Cardiac fibroblast (primary cell): ENCODE data around the gene THRB.
"Not testable (repeated sequence)": the region's sequence is repeated elsewhere in the genome, so short reads cannot be mapped to it uniquely, and the experiment has no call there.

Experiments used
- DNase-seq, 2 donors: peaks; one replicate each; pipeline versions ENCODE4 v3.0.0 to v3.0.0-alpha.2; 2010; ENCODE audit warnings: low read depth in 2 of 2
- H3K4me3 ChIP-seq, 2 donors: replicated peaks in 1 of 2; 1 replicate in 1 of 2; 2 replicates in 1 of 2; pipeline ENCODE4 v1.5.1; 2011; ENCODE audit warnings: low read depth in 2 of 2, low read length in 2 of 2, mild to moderate bottlenecking in 2 of 2, moderate library complexity in 1 of 2
- TF ChIP-seq, protein P1 (sequence below): IDR thresholded peaks from one replicate; pipeline ENCODE4 v1.5.1; 2011; ENCODE audit warnings: low read depth, mild to moderate bottlenecking, low read length, inconsistent platforms

THRB gene

DNA sequence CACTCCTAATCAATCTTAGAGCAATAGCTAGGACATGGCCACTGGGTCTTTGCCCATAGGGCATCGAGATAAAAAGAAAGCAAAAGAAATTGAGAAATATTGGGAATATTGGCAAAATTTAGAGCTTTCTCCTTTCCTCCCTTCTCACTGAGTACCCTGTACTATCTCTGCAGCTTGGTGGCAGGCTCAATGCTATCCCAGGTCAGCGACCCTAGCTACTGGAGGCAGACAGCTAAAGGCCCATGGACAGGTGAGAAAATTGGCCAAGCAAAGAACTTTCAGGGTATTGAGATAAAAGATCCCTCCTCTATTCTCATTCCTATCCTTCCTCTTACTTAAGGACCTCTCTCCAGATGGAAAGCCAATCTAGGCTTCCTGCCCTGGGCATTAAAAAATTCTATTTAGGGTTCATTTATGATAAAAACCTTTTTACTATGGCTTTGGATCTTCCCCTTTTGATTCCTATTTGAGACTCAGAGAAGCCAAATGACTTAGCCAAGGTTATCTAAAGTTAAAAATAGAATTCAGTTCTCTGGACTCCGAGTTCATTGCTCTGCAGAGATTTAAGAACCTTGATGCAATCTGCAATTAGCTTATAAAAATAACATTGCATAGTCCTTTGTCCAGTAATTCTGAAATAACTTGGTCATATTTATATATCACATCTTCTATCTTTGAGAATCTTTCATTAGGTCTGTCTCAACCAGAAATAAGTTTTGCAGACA, 75.4 kb downstream of the THRB start:
- TF ChIP-seq, protein P1, sequence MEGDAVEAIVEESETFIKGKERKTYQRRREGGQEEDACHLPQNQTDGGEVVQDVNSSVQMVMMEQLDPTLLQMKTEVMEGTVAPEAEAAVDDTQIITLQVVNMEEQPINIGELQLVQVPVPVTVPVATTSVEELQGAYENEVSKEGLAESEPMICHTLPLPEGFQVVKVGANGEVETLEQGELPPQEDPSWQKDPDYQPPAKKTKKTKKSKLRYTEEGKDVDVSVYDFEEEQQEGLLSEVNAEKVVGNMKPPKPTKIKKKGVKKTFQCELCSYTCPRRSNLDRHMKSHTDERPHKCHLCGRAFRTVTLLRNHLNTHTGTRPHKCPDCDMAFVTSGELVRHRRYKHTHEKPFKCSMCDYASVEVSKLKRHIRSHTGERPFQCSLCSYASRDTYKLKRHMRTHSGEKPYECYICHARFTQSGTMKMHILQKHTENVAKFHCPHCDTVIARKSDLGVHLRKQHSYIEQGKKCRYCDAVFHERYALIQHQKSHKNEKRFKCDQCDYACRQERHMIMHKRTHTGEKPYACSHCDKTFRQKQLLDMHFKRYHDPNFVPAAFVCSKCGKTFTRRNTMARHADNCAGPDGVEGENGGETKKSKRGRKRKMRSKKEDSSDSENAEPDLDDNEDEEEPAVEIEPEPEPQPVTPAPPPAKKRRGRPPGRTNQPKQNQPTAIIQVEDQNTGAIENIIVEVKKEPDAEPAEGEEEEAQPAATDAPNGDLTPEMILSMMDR: no peak
- H3K4me3 ChIP-seq: no peak overlapping the region
- no peak for DNase-seq

DNA sequence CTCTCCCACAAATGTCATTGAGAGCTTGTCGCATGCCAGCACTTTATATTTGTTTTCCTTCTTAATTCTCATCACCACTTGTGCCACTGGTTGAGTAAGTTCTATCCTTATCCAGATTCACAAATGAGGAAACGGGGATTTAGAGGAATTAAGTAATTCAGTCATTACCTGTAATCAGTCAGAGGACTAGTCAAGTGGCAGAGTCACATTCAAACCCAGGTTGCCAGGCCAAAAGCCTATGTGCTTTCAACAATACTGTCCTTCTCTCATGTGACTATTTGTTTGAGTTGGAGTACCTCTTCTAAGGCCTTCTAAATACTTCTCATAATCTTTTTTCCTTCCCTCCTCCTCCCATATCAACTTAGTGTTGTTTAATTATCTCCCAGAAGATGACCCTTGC, 76.9 kb downstream of the THRB start:
- no peak overlapping the region for H3K4me3 ChIP-seq
- TF ChIP-seq, protein P1: no peak
- no peak for DNase-seq

DNA sequence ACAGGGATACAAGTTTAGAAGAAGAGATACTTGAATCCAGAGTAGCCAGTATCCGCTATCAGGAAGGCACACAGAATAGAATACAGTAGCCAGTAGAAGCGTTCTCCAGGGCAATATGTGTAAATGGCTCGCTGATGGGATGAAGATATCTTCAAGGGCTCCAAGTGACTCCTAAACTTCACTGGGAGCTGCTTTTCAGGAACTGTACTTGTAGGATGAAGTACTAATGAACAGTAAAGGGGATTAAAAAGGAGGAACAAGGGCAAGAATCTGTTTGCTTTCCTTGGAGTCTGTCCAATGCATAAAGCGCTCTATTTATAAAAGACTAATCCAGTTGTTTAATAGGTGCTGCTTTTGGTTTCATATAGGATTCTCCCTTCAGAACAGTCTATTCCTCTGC, 78.4 kb downstream of the THRB start:
- DNase-seq: no peak
- TF ChIP-seq, protein P1: no peak
- H3K4me3 ChIP-seq: no peak overlapping the region

DNA sequence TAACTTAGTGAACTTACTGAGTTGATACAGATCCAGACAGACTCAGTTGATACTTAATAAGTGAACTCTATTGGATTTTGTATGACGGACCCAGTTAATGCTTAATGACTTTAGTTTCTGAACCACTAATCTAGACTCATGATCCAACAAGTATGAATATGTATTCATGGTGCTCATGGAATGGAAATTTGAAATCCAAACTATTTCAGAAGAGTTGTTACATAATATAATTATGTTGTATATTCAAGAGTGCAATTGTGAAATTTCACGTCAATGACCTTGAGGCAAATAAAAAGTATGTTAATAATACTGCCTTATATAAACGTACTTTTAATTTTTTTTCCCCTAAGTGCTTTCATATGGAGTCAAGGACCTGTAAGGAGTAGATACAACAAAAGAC, 78.8 kb downstream of the THRB start:
- DNase-seq: no peak
- no peak overlapping the region for H3K4me3 ChIP-seq
- TF ChIP-seq, protein P1: no peak

DNA sequence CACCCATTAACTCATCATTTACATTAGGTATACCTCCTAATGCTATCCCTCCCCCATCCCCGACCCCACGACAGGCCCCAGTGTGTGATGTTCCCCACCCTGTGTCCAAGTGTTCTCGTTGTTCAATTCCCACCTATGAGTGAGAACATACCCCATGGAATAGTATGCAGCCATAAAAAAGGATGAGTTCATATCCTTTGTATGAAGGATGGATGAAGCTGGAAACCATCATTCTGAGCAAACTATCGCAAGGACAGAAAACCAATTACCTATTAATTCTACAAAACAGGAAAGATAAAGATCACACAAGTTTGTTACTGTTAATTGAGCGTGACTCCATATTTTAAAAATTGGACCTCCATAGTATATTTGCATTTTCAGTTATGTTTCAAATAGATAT, 81.0 kb downstream of the THRB start:
- DNase-seq: not testable (repeated sequence)

DNA sequence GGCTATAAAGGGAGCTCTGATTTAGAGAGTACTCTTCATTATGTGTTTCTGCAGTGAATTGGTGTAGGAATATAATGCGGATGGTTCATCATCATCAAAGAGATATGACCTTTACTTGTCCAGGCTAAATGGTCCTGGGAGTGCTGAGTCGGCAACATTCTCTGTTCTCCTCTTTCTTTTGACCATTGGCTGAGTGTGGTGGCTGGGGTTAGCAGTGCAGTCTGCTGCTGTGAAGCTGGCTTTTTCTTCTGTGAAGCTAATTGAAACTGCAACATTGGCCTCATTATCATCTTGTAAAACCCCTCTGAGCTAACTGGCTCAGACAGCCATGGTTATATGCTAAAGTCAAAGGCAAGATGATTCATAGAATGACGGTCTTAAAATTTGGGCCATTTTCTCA, 83.8 kb downstream of the THRB start:
- DNase-seq: no peak
- H3K4me3 ChIP-seq: no peak overlapping the region
- TF ChIP-seq, protein P1: no peak

More for the DNA sequence above, 81.0 kb downstream of the THRB start:
- H3K4me3 ChIP-seq: not testable (repeated sequence)

DNA sequence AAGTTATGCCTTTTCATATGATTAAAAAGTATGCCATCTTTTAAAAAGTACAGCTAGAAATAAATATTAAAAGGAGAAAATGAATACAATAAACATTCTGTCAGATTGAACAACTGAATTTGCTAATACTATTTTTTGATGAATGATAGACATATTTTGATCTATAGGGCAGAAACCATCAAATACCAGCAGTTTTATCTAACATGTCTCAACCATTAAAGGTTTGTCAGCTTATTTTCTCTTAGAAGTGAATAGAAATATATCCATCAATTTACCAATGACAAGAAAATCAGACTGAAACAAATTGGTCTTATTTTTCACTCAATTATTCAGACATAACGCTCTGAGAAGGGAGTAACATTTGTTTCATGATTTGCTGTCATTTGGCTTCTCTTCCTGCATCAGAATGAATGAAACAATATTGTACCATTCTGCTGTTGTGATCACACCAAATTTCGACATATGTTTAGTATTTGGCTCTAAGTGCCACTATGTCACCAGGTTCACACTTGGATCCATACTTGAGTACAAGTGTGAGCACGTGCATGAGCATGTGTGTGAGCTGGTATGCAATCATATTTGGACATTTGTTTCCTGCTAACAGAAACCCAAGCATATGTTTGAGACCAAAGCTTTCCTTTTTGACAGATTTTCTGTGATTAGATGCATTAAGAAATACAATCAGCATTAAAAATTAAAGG, 86.5 kb downstream of the THRB start:
- TF ChIP-seq, protein P1: no peak
- no peak overlapping the region for H3K4me3 ChIP-seq
- no peak for DNase-seq
